ENCODE results near the gene TSPYL6. TPM values are rescaled to one million over a fixed set of nuclear protein-coding genes. Genes with fewer than 3 reads are reported as not detected.
"Not testable (repeated sequence)": the region's sequence is repeated elsewhere in the genome, so short reads cannot be mapped to it uniquely, and the experiment has no call there.

TSPYL6 gene
- total RNA-seq, 2 donors from 2014 or later, result not detected

GRCh38 chr2:54267577-54267976 is 11.5 kb upstream of the TSPYL6 start:
- Histone ChIP-seq H3K9me3 (no peaks in the 10 kb centered on the region), H3K27me3 (no peaks in the 10 kb centered on the region), H3K4me3 (no peak overlapping the region), H3K4me1 (no peaks in the 10 kb centered on the region), H3K36me3 (replicated peaks in 1 of 2; ENCODE audit: insufficient read depth in 1 of 2, low read depth in 2 of 2) (no peaks in the 10 kb centered on the region), H3K27ac (no peak overlapping the region)
- intact Hi-C loops (cut with DNase I), result no loop called here
- DNase-seq (no peak), ATAC-seq (no peak)
- WGBS, 2 donors, result 65 to 82% methylated on average over 1 of the region's 1 CpG
- TF ChIP-seq CTCF (IDR thresholded peaks at IDR 0.05) (no peak), POLR2A (IDR thresholded peaks at IDR 0.05) (no peak)

GRCh38 chr2:54265081-54265480 is 9.1 kb upstream of the TSPYL6 start:
- not testable (repeated sequence) for H3K4me1 ChIP-seq, H3K9me3 ChIP-seq
- 71 to 81% methylated on average over 1 of the region's 1 CpG for whole genome bisulfite sequencing, 2 donors

GRCh38 chr2:54262015-54262765 is 6.2 kb upstream of the TSPYL6 start:
- no peaks in the 10 kb centered on the region for H3K27me3 ChIP-seq
- ATAC-seq, result no peak

More at GRCh38 chr2:54265081-54265480, 9.1 kb upstream of the TSPYL6 start:
- H3K4me3 ChIP-seq; DNase-seq; H3K27ac ChIP-seq; ATAC-seq; H3K27me3 ChIP-seq; H3K36me3 ChIP-seq (replicated peaks in 1 of 2; ENCODE audit: insufficient read depth in 1 of 2, low read depth in 2 of 2); intact Hi-C loops (cut with DNase I): not testable (repeated sequence)

GRCh38 chr2:54261537-54261936 is 5.5 kb upstream of the TSPYL6 start:
- H3K36me3 ChIP-seq (replicated peaks in 1 of 2; ENCODE audit: insufficient read depth in 1 of 2, low read depth in 2 of 2), result no peaks in the 10 kb centered on the region

More at GRCh38 chr2:54262015-54262765, 6.2 kb upstream of the TSPYL6 start:
- no peaks in the 10 kb centered on the region for H3K9me3 ChIP-seq
- H3K27ac ChIP-seq, result no peak overlapping the region
- DNase-seq, result peak in 1 of 4 donors; percentile 6
- H3K4me3 ChIP-seq, result no peak overlapping the region
- TF ChIP-seq CTCF (IDR thresholded peaks at IDR 0.05) (no peak), POLR2A (IDR thresholded peaks at IDR 0.05) (no peak)
- H3K4me1 ChIP-seq, result peaks cover 9% of the 10 kb centered on the region
- H3K36me3 ChIP-seq (replicated peaks in 1 of 2; ENCODE audit: insufficient read depth in 1 of 2, low read depth in 2 of 2), result no peaks in the 10 kb centered on the region
- WGBS, 2 donors, result 74 to 78% methylated on average over 2 of the region's 2 CpGs
- intact Hi-C loops (cut with DNase I), result no loop called here

GRCh38 chr2:54260241-54260595 is 4.2 kb upstream of the TSPYL6 start:
- no peaks in the 10 kb centered on the region for H3K9me3 ChIP-seq
- H3K27me3 ChIP-seq, result no peaks in the 10 kb centered on the region
- TF ChIP-seq CTCF (IDR thresholded peaks at IDR 0.05), result no peak
- no peak for TF ChIP-seq POLR2A (IDR thresholded peaks at IDR 0.05)
- intact Hi-C loops (cut with DNase I), result no loop called here
- DNase-seq, result no peak
- WGBS, 2 donors, result 90 to 95% methylated on average over 2 of the region's 2 CpGs
- H3K27ac ChIP-seq, result no peak overlapping the region
- ATAC-seq, result no peak
- H3K36me3 ChIP-seq (replicated peaks in 1 of 2; ENCODE audit: insufficient read depth in 1 of 2, low read depth in 2 of 2), result no peaks in the 10 kb centered on the region
- peaks cover 9% of the 10 kb centered on the region for H3K4me1 ChIP-seq
- H3K4me3 ChIP-seq, result no peak overlapping the region

More at GRCh38 chr2:54261537-54261936, 5.5 kb upstream of the TSPYL6 start:
- DNase-seq (no peak), ATAC-seq (no peak)
- no peaks in the 10 kb centered on the region for H3K9me3 ChIP-seq
- TF ChIP-seq CTCF (IDR thresholded peaks at IDR 0.05), result no peak
- no peak for TF ChIP-seq POLR2A (IDR thresholded peaks at IDR 0.05)
- no peak overlapping the region for H3K4me3 ChIP-seq
- intact Hi-C loops (cut with DNase I), result no loop called here
- H3K4me1 ChIP-seq, result peaks cover 9% of the 10 kb centered on the region
- 17 to 19% methylated on average over 2 of the region's 2 CpGs for WGBS, 2 donors
- H3K27ac ChIP-seq, result no peak overlapping the region
- H3K27me3 ChIP-seq, result no peaks in the 10 kb centered on the region

All from body of pancreas (tissue), 4 donors.